Ectodermal cell (in vitro differentiated cells): Measurements from ENCODE around the gene CYP4F22.

Source experiments
- H3K27ac ChIP-seq: 2 replicates; pipeline ENCODE4 v1.7.0; 2013; ENCODE audit warnings: mild to moderate bottlenecking, low read depth, low read length; ENCODE audit not compliant: insufficient read depth, poor library complexity, severe bottlenecking
- H3K27me3 ChIP-seq: 2 replicates; pipeline ENCODE4 v1.7.0; 2013; ENCODE audit warnings: mild to moderate bottlenecking, low read length; ENCODE audit not compliant: insufficient read depth, control insufficient read depth, poor library complexity, severe bottlenecking
- H3K36me3 ChIP-seq: one replicate; pipeline ENCODE4 v1.7.0; 2013; ENCODE audit warnings: low read length; ENCODE audit not compliant: control insufficient read depth, insufficient read depth
- H3K4me1 ChIP-seq: one replicate; pipeline ENCODE4 v1.7.0; 2013; ENCODE audit warnings: low read length; ENCODE audit not compliant: control insufficient read depth, insufficient read depth
- H3K4me3 ChIP-seq: 2 replicates; pipeline ENCODE4 v1.7.0; 2013; ENCODE audit warnings: low read depth, low read length, control low read depth; ENCODE audit not compliant: insufficient read depth
- H3K9me3 ChIP-seq: 2 replicates; pipeline ENCODE4 v1.7.0; 2013; ENCODE audit warnings: mild to moderate bottlenecking, low read length, moderate library complexity; ENCODE audit not compliant: control insufficient read depth
- WGBS, 2 experiments: methylation state at CpG; one replicate each; pipeline ENCODE4 v1.1.7; 2013; ENCODE audit warnings: missing lambda C conversion rate in 2 of 2; 5-methylcytosine and 5-hydroxymethylcytosine counted together

The CYP4F22 gene

GRCh38 chr19:15550929-15551292 lies 42.6 kb downstream of the CYP4F22 start:
- 76% methylated on average over 8 of the region's 8 CpGs for WGBS, 2 experiments

GRCh38 chr19:15551293-15552004 lies 43.1 kb downstream of the CYP4F22 start:
- 79 to 81% methylated on average over 40 of the region's 40 CpGs for WGBS, 2 experiments
- no peak overlapping the region for H3K4me3 ChIP-seq

More at GRCh38 chr19:15550929-15551292, 42.6 kb downstream of the CYP4F22 start:
- Histone ChIP-seq H3K4me1 (no peaks in the 10 kb centered on the region), H3K9me3 (peaks cover 4% of the 10 kb centered on the region), H3K27ac (no peak overlapping the region), H3K36me3 (no peaks in the 10 kb centered on the region), H3K27me3 (no peaks in the 10 kb centered on the region), H3K4me3 (no peak overlapping the region)

GRCh38 chr19:15555021-15555420 lies 46.7 kb downstream of the CYP4F22 start:
- Histone ChIP-seq H3K27ac (no peak overlapping the region), H3K27me3 (no peaks in the 10 kb centered on the region), H3K36me3 (no peaks in the 10 kb centered on the region), H3K4me3 (no peak overlapping the region), H3K9me3 (no peaks in the 10 kb centered on the region), H3K4me1 (no peaks in the 10 kb centered on the region)
- 67 to 68% methylated on average over 17 of the region's 17 CpGs for WGBS, 2 experiments

More at GRCh38 chr19:15551293-15552004, 43.1 kb downstream of the CYP4F22 start:
- Histone ChIP-seq H3K27ac (no peak overlapping the region), H3K4me1 (no peaks in the 10 kb centered on the region), H3K36me3 (no peaks in the 10 kb centered on the region), H3K9me3 (peaks cover 4% of the 10 kb centered on the region), H3K27me3 (no peaks in the 10 kb centered on the region)

DNA sequence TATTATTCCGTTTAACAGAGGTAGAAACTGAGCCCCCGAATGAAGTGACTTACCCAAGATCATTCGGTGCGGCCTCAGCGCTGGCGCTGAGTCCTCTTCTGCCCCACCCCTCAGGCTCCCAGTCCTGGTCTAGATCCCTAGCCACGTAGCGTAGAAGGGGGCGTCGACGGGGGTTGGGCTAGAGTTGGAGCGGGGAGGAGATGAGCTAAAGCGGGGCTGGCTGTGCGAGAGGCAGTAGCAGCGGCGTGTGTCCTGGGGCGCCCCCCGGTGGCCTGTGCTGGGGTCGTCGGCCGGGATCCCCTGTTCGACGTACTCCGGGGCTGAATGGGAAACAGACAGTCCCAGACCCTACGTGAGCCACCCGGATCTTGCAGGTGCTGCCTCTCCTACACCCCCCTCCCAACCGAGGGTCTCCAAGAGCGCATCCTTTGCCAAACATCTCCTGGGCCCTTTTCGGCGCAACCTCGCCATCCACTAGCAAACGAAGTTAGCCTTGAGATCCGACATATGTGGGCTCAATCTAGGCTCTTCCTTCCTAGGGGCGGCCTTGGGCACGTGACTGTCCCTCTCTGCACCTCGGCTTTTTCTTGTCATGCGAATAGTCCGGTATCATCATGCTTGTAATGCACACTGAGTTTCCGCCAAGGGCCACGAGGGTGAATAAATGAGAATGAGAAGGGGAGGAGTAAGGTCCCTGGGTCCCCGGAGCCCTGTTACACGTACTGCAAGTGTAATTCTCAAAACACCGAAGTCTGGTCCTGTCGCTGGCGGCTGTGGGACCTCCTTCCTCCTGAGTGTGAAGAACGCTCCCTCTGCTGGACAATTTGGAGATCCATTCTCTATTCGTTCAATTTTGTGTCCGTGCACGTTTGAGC lies 47.7 kb downstream of the CYP4F22 start:
- WGBS, 2 experiments = 20% methylated on average over 49 of the region's 49 CpGs
- Histone ChIP-seq H3K27me3 (no peaks in the 10 kb centered on the region), H3K4me1 (no peaks in the 10 kb centered on the region), H3K36me3 (no peaks in the 10 kb centered on the region), H3K4me3 (no peak overlapping the region), H3K27ac (no peak overlapping the region), H3K9me3 (no peaks in the 10 kb centered on the region)

DNA sequence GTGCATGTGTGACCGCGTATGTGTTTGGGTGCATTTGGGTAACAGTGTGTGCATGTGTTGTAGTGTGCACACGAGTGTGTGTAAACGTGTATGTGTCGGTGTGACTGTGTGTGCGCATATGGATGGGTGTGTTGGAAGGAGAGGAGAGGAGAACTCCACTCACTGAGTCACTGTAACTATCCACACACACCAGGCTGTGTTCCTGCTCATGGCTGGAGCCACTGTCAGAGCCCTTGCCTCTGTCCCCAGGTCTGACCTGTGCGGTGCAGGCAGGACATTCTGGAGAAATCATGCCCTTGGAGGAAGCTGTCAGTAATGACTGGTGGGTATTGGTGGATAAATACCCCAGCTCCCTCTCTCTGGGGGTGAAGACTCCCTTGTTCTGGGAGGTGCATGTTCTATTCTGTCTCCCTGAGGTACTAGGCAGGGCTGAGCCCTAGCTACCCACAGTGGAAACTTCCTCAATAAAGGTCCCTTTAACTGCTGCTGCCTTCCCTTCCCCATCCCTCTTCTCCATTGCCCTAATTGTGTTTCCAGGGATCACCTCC lies 48.4 kb downstream of the CYP4F22 start:
- H3K27me3 ChIP-seq = no peaks in the 10 kb centered on the region
- no peaks in the 10 kb centered on the region for H3K9me3 ChIP-seq
- WGBS, 2 experiments = 23 to 24% methylated on average over 6 to 7 of the region's 7 CpGs
- H3K4me1 ChIP-seq = no peaks in the 10 kb centered on the region
- no peak overlapping the region for H3K4me3 ChIP-seq
- no peaks in the 10 kb centered on the region for H3K36me3 ChIP-seq
- H3K27ac ChIP-seq = no peak overlapping the region

DNA sequence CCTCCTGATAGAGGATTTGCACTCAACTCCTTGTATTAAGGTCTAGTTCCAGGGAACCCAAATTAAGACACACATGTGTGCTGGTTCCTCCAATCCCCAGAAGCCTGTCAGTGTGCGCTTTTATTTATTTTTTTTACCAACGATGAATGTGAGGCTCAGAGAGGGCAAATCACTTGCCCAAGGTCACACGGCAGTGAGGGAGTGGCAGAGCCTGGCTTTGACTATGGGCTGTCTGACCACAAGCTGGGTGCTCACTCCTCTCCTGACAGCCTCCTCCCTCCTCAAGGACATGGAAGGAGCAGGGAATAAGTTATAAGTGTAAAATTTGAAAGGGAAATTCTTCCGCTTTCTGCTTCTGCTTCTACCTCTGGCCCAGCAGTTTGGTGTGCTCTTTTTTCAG lies 48.9 kb downstream of the CYP4F22 start:
- Histone ChIP-seq H3K27me3 (no peaks in the 10 kb centered on the region), H3K27ac (no peak overlapping the region), H3K4me3 (no peak overlapping the region), H3K9me3 (no peaks in the 10 kb centered on the region), H3K36me3 (no peaks in the 10 kb centered on the region), H3K4me1 (no peaks in the 10 kb centered on the region)
- WGBS, 2 experiments = 78 to 86% methylated on average over 3 of the region's 4 CpGs

DNA sequence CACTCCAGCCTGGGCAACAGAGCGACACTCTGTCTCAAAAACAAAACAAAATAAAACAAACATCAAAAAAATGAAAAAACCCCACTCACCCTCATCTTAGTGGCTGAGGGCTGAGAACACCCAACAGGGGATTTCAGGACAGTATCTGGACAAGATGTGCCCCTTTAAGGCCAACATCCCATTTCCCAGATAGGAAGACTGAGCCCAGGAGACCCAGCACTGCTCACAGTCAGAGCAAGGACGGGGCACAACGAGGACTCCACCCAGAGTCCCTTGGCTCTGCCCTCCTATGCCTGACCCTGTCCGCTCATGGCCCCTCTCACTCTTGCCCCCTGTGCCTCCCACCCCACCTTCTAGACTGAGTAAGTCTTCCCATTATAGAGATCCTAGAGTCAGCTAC lies 53.8 kb downstream of the CYP4F22 start:
- H3K27ac ChIP-seq = no peak overlapping the region
- H3K36me3 ChIP-seq = no peaks in the 10 kb centered on the region
- WGBS, 2 experiments = 75% methylated on average over 4 of the region's 4 CpGs
- no peaks in the 10 kb centered on the region for H3K27me3 ChIP-seq
- no peak overlapping the region for H3K4me3 ChIP-seq
- no peaks in the 10 kb centered on the region for H3K9me3 ChIP-seq
- H3K4me1 ChIP-seq = no peaks in the 10 kb centered on the region

DNA sequence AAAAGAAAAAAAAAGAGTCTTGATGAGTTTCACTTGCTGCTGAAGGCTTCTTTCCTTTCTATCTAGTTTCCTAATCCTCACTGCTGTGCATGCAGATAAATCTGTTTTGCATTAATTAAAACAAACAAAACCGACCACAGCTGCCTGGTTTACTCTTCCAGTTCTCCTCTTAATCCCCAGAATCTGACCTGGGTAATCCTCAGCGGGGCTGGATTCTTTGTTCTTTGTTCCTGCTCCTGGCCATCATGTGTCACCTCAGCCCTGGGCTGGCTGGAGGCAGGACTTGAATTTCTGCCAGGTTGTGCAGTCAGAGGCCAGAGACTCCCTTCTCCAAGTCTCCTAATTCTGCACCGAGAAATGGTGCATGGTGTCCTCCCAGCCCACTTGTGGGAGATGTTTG lies 54.5 kb downstream of the CYP4F22 start:
- Histone ChIP-seq H3K36me3 (no peaks in the 10 kb centered on the region), H3K27ac (no peak overlapping the region), H3K4me3 (no peak overlapping the region), H3K9me3 (no peaks in the 10 kb centered on the region), H3K4me1 (no peaks in the 10 kb centered on the region), H3K27me3 (no peaks in the 10 kb centered on the region)
- 41 to 42% methylated on average over 3 of the region's 3 CpGs for WGBS, 2 experiments

DNA sequence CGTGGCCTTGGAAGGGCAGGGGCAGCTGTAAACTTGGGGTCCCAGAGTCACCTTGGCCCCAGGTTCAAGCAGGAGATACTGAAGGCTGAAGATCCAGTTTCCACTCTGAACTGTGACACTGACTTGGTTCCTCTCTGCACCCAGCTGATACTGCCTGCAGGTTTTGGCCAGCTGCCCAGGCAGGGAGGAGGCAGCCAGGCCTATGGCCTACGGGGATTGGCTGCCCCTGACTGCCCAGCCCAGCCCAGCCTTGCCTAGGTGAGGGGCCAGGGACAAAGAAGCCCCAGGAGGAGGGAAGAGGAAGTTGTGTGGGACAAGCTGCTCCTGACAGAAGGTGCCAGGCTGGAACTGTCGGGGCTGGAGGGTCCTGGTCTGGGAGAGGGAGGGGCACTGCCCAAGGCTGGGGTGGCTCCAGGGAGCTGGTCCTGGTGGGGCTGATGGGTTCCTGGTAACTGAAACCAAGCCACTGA lies 55.0 kb downstream of the CYP4F22 start:
- 60 to 74% methylated on average over 3 of the region's 3 CpGs for WGBS, 2 experiments
- H3K36me3 ChIP-seq = no peaks in the 10 kb centered on the region
- no peaks in the 10 kb centered on the region for H3K27me3 ChIP-seq
- H3K27ac ChIP-seq = no peak overlapping the region
- H3K4me3 ChIP-seq = no peak overlapping the region
- H3K9me3 ChIP-seq = no peaks in the 10 kb centered on the region
- no peaks in the 10 kb centered on the region for H3K4me1 ChIP-seq

DNA sequence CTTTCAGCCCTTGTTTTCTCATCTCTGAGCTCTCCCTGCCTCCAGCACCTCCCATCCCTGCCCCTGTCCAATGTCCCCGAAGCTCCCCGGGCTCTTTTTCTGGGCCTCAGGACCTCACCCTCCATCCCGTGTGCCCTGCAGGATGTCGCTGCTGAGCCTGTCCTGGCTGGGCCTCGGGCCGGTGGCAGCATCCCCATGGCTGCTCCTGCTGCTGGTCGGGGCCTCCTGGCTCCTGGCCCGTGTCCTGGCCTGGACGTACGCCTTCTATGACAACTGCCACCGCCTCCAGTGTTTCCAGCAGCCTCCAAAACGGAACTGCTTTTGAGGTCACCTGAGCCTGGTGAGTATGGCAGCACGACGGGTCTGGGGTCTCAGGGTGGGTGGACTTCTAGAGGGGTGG lies 55.6 kb downstream of the CYP4F22 start:
- no peak overlapping the region for H3K27ac ChIP-seq
- no peaks in the 10 kb centered on the region for H3K4me1 ChIP-seq
- H3K4me3 ChIP-seq = no peak overlapping the region
- no peaks in the 10 kb centered on the region for H3K36me3 ChIP-seq
- H3K27me3 ChIP-seq = no peaks in the 10 kb centered on the region
- 77% methylated on average over 14 of the region's 14 CpGs for WGBS, 2 experiments
- no peaks in the 10 kb centered on the region for H3K9me3 ChIP-seq
